Fibroblast of lung (primary cell): Measurements from ENCODE around the gene CCDC12. TPM values are rescaled to one million over a fixed set of nuclear protein-coding genes. Genes with fewer than 3 reads are reported as not detected.

Experiments used
- DNase-seq, 2 donors: peaks; one replicate each; pipeline versions ENCODE4 v3.0.0 to v3.0.0-alpha.2; 2010; ENCODE audit warnings: low read depth in 2 of 2
- H2AFZ ChIP-seq: 2 replicates; pipeline ENCODE4 v1.5.1; 2012; ENCODE audit warnings: low read length, control low read depth, inconsistent platforms
- H3K27ac ChIP-seq: 2 replicates; pipeline ENCODE4 v1.5.1; 2011; ENCODE audit warnings: low read length, control low read depth; ENCODE audit not compliant: insufficient read depth
- H3K27me3 ChIP-seq: 2 replicates; pipeline ENCODE4 v1.5.1; 2011; ENCODE audit warnings: mild to moderate bottlenecking, low read length; ENCODE audit not compliant: control insufficient read depth, insufficient read depth
- H3K36me3 ChIP-seq: 2 replicates; pipeline ENCODE4 v1.5.1; 2011; ENCODE audit warnings: low read length; ENCODE audit not compliant: control insufficient read depth, insufficient read depth
- H3K4me1 ChIP-seq: 2 replicates; pipeline ENCODE4 v1.5.1; 2011; ENCODE audit warnings: low read length; ENCODE audit not compliant: control insufficient read depth, insufficient read depth; ENCODE audit errors: extremely low read depth
- H3K4me2 ChIP-seq: 2 replicates; pipeline ENCODE4 v1.5.1; 2011; ENCODE audit warnings: low read length, control low read depth; ENCODE audit not compliant: insufficient read depth; ENCODE audit errors: extremely low read depth
- H3K4me3 ChIP-seq, 4 experiments: fragments of 200-600 bp in 1 of 4; sonication (generic) in 1 of 4; replicated peaks in 1 of 4; 2 replicates each; pipeline ENCODE4 v1.5.1; 2011 to 2016; ENCODE audit warnings: low read length in 4 of 4, low read depth in 3 of 4, mild to moderate bottlenecking in 3 of 4, control low read depth in 2 of 4, inconsistent platforms in 1 of 4, mixed read lengths in 1 of 4; ENCODE audit not compliant: insufficient read depth in 1 of 4; ENCODE audit errors: control extremely low read depth in 1 of 4
- H3K79me2 ChIP-seq: 2 replicates; pipeline ENCODE4 v1.5.1; 2012; ENCODE audit warnings: mild to moderate bottlenecking, low read length, inconsistent platforms; ENCODE audit not compliant: control insufficient read depth, insufficient read depth
- H3K9ac ChIP-seq: 2 replicates; pipeline ENCODE4 v1.5.1; 2011; ENCODE audit warnings: mild to moderate bottlenecking, low read length, control low read depth; ENCODE audit not compliant: insufficient read depth
- H3K9me3 ChIP-seq: 2 replicates; pipeline ENCODE4 v1.5.1; 2012; ENCODE audit warnings: low read depth, low read length; ENCODE audit not compliant: control insufficient read depth, insufficient read depth
- H4K20me1 ChIP-seq: 2 replicates; pipeline ENCODE4 v1.5.1; 2011; ENCODE audit warnings: low read length; ENCODE audit not compliant: control insufficient read depth, insufficient read depth; ENCODE audit errors: extremely low read depth
- CTCF ChIP-seq, 2 donors: IDR thresholded peaks in 1 of 2; conservative IDR thresholded peaks in 1 of 2; 1 replicate in 1 of 2; 2 replicates in 1 of 2; pipeline ENCODE4 v1.5.1; 2011 to 2012; ENCODE audit warnings: low read length in 2 of 2, control low read depth in 1 of 2, inconsistent platforms in 1 of 2, low read depth in 1 of 2, mild to moderate bottlenecking in 1 of 2
- EZH2 ChIP-seq: IDR thresholded peaks from 2 replicates; pipeline ENCODE4 v1.5.1; 2012; ENCODE audit warnings: low read length, control low read depth, mild to moderate bottlenecking; ENCODE audit errors: missing control alignments
- polyA plus RNA-seq, 2 donors: library from polyadenylated mRNA; depleted of rRNA in 1 of 2; stranded (reverse) in 1 of 2; unstranded in 1 of 2; fragments of >200 nt; gene quantifications; 2 replicates each; pipeline ENCODE4 v1.2.1, GENCODE V29; 2011 to 2012; ENCODE audit warnings: missing spikeins in 1 of 2
- total RNA-seq: library from RNA; depleted of rRNA; stranded (reverse); fragments of >200 nt; gene quantifications from 2 replicates; pipeline ENCODE4 v1.2.1, GENCODE V29; 2014

Gene CCDC12
- total and polyA plus RNA-seq, 2 donors (not counting 1 experiment from before 2014, with no cell fraction given), result 28.0 to 29.2 TPM

GRCh38 chr3:46997453-46998091, 21.0 kb upstream of the CCDC12 start:
- no peaks in the 10 kb centered on the region for H3K27me3 ChIP-seq
- no peak overlapping the region for H3K4me2 ChIP-seq
- no peaks in the 10 kb centered on the region for H3K9me3 ChIP-seq
- no peaks in the 10 kb centered on the region for H4K20me1 ChIP-seq
- TF ChIP-seq EZH2, result no peak
- TF ChIP-seq CTCF (conservative IDR thresholded peaks at IDR 0.05 in 1 of 2, IDR thresholded peaks at IDR 0.05 in 1 of 2; ENCODE audit: low read depth in 1 of 2, low read length in 2 of 2), result no peak
- DNase-seq, result no peak
- no peak overlapping the region for H3K27ac ChIP-seq
- no peaks in the 10 kb centered on the region for H3K4me1 ChIP-seq
- no peaks in the 10 kb centered on the region for H3K79me2 ChIP-seq
- no peak overlapping the region for H2AFZ ChIP-seq
- H3K36me3 ChIP-seq, result no peaks in the 10 kb centered on the region
- no peak overlapping the region for H3K4me3 ChIP-seq
- no peak overlapping the region for H3K9ac ChIP-seq

DNA sequence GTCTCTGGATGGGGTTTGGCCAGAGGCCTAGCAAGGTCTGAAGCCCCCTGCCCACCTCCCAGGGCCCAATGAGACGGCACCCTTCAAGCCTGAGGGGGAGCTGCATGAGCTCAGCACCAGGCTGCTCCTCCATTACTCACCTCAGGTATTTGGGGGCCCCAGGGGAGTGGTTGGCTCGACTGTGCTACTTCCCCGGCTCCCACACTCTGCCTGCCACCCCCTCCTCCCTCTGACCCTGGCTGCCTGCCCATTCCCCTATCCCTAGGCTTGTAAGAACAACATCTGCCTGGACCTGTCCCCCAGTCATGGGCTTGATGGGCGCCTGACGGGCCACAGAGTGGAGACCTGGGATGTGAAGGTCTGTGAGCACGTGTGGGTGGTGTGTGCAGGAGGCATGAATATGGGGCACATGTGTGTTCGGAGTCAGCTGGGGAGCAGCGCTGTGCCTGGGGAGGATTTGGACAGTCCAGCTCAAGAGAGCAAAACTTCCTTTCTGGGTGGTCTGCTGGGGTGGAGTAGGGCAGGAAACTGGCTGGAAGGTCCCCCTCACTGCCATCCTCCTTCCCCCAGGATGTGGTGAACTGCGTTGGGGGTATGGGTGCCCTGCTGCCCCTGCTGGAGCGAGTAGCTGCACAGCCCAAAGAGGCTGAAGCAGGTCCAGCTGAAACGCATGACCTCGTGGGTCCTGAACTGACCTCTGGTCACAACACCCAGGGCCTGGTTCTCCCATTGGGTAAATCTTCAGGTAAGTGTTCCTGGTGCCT, 20.3 kb upstream of the CCDC12 start:
- H3K4me2 ChIP-seq, result no peak overlapping the region
- H3K27me3 ChIP-seq, result no peaks in the 10 kb centered on the region
- H3K27ac ChIP-seq, result no peak overlapping the region
- TF ChIP-seq EZH2, result no peak
- H3K36me3 ChIP-seq, result no peaks in the 10 kb centered on the region
- H3K9me3 ChIP-seq, result no peaks in the 10 kb centered on the region
- no peaks in the 10 kb centered on the region for H3K4me1 ChIP-seq
- H3K9ac ChIP-seq, result no peak overlapping the region
- H3K4me3 ChIP-seq, result no peak overlapping the region
- no peaks in the 10 kb centered on the region for H3K79me2 ChIP-seq
- DNase-seq, result no peak
- H2AFZ ChIP-seq, result no peak overlapping the region
- H4K20me1 ChIP-seq, result no peaks in the 10 kb centered on the region

DNA sequence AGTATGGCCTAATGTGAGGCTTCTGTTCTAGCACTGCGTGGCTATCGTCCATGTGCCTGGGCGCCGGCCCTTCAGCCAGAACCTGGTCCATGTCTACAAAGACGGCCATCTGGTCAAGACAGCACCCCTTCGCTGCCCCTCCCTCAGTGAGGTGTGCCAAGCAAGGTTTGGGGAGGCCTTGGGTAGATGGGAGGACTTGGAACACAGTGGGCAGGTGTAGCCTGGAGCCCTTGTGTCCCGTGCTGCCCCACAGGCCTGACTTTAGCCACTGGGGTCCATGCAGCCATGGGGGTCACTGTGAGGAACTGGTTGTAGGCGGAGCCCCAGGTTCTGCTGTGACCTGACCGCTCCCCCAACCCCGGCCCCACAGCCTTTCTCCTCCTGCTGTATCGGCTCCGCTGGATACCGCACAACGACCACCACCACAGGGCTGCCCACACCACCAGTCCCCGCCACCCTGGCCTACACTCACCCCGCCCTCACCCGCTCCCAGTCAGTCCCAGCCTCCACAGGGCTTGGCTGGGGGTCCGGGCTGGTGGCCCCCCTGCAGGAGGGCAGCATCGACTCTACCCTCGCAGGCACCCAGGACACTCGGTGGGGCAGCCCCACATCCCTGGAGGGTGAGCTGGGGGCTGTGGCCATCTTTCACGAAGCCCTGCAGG, 19.5 kb upstream of the CCDC12 start:
- H3K4me3 ChIP-seq, result no peak overlapping the region
- no peak overlapping the region for H2AFZ ChIP-seq
- H3K79me2 ChIP-seq, result no peaks in the 10 kb centered on the region
- no peaks in the 10 kb centered on the region for H3K36me3 ChIP-seq
- H3K4me2 ChIP-seq, result no peak overlapping the region
- no peaks in the 10 kb centered on the region for H4K20me1 ChIP-seq
- H3K4me1 ChIP-seq, result no peaks in the 10 kb centered on the region
- TF ChIP-seq CTCF (conservative IDR thresholded peaks at IDR 0.05 in 1 of 2, IDR thresholded peaks at IDR 0.05 in 1 of 2; ENCODE audit: low read depth in 1 of 2, low read length in 2 of 2) (no peak), EZH2 (no peak)
- H3K9me3 ChIP-seq, result no peaks in the 10 kb centered on the region
- no peak overlapping the region for H3K9ac ChIP-seq
- no peak for DNase-seq
- H3K27me3 ChIP-seq, result no peaks in the 10 kb centered on the region
- H3K27ac ChIP-seq, result no peak overlapping the region
